GM21737 (cell line): Measurements from ENCODE around the gene SPRR1B.
"Not testable (repeated sequence)": the region's sequence is repeated elsewhere in the genome, so short reads cannot be mapped to it uniquely, and the experiment has no call there.

Experiments used
- ATAC-seq: cut with Tn5 transposase; IDR thresholded peaks from one replicate; pipeline ENCODE4 v1.9.1; 2021; ENCODE audit warnings: mild to moderate bottlenecking, moderate library complexity; ENCODE audit not compliant: unreplicated experiment

The SPRR1B gene

DNA sequence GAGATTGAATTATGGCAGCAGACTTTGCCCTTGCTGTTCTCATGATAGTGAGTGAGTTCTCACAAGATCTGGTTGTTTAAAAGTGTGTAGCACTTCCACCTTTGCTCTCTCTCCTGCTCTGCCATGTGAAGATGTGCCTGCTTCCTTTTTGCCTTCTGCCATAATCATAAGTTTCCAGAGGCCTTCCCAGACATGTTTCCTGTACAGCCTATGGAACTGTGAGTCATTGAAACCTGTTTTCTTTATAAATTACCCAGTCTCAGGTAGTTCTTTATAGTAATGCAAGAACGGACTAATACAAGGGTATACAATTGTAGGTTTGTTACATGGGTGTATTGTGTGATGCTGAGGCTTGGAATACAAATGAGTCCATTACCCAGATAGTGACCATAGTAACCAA is 4.2 kb downstream of the SPRR1B start:
- ATAC-seq = no peak

- no peak for ATAC-seq
Measured at GRCh38 chr1:153040950-153041631, 10.1 kb downstream of the SPRR1B start, which contains the start of gene SPRR2D. SPRR2D (minus strand) TSS chr1:153041120; CDS start chr1:153040346, 774 bp downstream.

DNA sequence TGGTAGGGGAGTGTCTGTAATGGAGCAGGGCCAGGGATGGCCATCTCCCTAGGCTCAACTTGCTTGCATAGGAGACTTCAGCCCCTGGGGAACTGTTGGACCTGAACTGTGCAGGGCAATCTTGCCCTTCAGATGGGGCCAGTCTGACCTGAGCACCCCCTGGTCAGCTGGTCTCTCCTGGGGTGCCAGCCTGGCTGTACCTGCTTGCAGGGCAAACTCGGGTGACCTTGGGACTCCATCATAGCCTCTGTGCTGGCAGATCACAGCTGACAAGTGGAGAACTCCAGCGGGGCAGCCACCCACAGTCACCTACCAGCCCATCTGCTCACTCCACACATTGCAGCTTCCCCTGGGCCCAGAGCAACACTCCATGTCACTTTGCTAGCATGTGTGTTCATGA is 18.2 kb downstream of the SPRR1B start:
- ATAC-seq = no peak

- ATAC-seq = not testable (repeated sequence)
Measured at GRCh38 chr1:153056111-153056510, 25.1 kb downstream of the SPRR1B start.

DNA sequence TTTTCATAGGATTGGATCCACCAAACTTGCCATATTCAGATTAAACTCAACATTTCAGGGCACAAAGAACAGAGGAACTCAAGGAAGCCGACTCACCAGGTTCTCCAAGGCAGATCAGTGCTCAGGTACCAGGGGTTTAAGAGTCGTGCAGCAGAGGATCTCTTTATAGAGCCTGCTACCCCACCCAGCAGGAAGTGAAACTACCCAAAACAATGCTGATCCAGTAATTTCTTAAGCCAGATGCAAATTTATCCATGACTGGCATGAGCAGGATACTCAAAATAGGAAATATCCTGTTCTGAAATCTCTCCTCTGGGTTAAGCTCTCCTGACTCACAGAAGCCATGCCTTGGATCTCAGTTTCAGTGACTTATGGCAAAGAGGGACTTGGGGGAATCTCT is 26.4 kb downstream of the SPRR1B start, which contains the start of gene SPRR2A:
Gene SPRR2A (minus strand): TSS at position 138 of the 400 bp plus-strand sequence. CDS start 777 bp downstream, outside the sequence.
- no peak for ATAC-seq

DNA sequence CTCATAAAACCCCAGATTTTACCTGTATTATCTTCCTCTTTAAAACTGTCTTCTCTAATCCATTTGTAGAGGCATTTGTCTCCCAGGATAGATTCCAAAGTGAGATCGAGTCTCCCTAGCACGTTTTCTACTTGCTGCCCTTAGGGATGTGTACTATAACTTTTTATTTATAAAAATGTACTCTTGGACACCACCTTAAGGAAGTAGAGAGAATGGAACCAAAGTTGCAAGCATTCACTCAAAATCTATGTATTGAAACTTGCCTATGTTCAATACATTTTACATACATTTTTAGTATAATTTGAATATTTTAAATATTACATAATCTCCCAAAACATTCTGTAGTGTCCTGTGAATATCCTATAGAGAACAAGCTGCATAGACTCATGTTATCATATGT is 27.2 kb downstream of the SPRR1B start:
- ATAC-seq = no peak

- no peak for ATAC-seq
Measured at GRCh38 chr1:153058826-153059784, 28.1 kb downstream of the SPRR1B start.

GRCh38 chr1:153070243-153070642 is 39.2 kb downstream of the SPRR1B start:
- no peak for ATAC-seq

GRCh38 chr1:153071511-153071910 is 40.5 kb downstream of the SPRR1B start, which contains the start of gene SPRR2B:
SPRR2B (minus strand) TSS chr1:153071611; CDS start chr1:153070839, 772 bp downstream.
- no peak for ATAC-seq

GRCh38 chr1:153072806-153073726 is 42.1 kb downstream of the SPRR1B start:
- no peak for ATAC-seq

- no peak for ATAC-seq
Measured at GRCh38 chr1:153081736-153082135, 50.7 kb downstream of the SPRR1B start.
